ENCODE data around the gene ERI3. TPM values are rescaled to one million over a fixed set of nuclear protein-coding genes. Genes with fewer than 3 reads are reported as not detected.
A peak's percentile ranks its signal among the peaks of the same experiment; 100 is the strongest.

The ERI3 gene
- total and polyA plus RNA-seq, 2 of the 13 experiments (the other 11 are each of a cell fraction or from before 2014, with no cell fraction given): 35.6 to 35.9 TPM

DNA sequence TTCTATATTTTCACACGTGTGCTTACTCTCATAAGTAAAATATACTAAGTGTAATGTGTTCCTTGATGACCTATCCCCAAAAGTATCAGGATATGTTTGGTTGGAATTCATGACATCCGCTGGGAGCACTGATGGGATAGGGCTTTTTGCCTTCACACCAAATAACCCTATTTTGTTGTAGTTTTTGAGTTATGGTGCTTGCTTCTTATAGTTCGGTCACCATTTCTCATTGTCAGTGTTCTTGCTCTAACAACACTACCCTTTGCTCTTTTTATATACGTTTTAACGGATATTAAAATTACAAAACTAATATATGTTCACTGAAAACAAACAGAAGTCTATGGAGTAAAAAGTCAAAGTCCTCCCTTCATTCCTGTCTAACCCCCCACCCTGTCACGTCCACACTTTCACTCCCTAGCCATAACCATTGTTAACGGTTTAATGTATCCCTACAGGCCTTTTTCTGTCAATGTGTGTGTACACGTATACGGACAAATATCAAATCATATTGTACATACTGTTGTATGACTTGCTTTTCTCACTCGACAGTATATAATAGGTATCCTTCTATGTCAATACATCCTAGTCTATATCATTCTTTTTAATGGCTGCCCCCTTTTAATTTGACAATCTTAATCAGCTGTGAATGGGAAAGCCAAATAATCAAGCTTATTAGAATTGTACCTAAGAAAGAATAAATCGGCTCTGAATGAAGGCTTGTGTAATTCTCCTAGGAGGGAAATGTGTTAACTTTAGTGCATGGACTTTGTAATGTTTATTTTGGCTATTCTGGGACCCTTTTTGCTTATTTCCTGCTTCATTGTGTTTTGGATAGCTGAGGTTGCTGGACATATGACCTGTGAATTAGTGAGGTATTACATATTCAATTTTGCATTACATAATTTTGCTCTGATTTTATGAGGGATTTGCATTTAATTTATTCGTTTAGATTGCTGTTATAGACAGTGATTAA lies 46.5 kb upstream of the ERI3 start (continued):
- TF ChIP-seq, protein P1, sequence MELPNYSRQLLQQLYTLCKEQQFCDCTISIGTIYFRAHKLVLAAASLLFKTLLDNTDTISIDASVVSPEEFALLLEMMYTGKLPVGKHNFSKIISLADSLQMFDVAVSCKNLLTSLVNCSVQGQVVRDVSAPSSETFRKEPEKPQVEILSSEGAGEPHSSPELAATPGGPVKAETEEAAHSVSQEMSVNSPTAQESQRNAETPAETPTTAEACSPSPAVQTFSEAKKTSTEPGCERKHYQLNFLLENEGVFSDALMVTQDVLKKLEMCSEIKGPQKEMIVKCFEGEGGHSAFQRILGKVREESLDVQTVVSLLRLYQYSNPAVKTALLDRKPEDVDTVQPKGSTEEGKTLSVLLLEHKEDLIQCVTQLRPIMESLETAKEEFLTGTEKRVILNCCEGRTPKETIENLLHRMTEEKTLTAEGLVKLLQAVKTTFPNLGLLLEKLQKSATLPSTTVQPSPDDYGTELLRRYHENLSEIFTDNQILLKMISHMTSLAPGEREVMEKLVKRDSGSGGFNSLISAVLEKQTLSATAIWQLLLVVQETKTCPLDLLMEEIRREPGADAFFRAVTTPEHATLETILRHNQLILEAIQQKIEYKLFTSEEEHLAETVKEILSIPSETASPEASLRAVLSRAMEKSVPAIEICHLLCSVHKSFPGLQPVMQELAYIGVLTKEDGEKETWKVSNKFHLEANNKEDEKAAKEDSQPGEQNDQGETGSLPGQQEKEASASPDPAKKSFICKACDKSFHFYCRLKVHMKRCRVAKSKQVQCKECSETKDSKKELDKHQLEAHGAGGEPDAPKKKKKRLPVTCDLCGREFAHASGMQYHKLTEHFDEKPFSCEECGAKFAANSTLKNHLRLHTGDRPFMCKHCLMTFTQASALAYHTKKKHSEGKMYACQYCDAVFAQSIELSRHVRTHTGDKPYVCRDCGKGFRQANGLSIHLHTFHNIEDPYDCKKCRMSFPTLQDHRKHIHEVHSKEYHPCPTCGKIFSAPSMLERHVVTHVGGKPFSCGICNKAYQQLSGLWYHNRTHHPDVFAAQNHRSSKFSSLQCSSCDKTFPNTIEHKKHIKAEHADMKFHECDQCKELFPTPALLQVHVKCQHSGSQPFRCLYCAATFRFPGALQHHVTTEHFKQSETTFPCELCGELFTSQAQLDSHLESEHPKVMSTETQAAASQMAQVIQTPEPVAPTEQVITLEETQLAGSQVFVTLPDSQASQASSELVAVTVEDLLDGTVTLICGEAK (IDR thresholded peaks at IDR 0.05): no peak
- TF ChIP-seq, protein P1 (CRISPR knock-in tag; IDR thresholded peaks at IDR 0.05): no peak
- TF ChIP-seq ZKSCAN1 (IDR thresholded peaks at IDR 0.05; ENCODE audit: low read length) (no peak), SIX1 (CRISPR knock-in tag; IDR thresholded peaks at IDR 0.05; ENCODE audit: borderline replicate concordance) (peak; percentile 83), NAIF1 (CRISPR knock-in tag; IDR thresholded peaks at IDR 0.05; ENCODE audit: borderline replicate concordance) (no peak)
- TF ChIP-seq, protein P2, sequence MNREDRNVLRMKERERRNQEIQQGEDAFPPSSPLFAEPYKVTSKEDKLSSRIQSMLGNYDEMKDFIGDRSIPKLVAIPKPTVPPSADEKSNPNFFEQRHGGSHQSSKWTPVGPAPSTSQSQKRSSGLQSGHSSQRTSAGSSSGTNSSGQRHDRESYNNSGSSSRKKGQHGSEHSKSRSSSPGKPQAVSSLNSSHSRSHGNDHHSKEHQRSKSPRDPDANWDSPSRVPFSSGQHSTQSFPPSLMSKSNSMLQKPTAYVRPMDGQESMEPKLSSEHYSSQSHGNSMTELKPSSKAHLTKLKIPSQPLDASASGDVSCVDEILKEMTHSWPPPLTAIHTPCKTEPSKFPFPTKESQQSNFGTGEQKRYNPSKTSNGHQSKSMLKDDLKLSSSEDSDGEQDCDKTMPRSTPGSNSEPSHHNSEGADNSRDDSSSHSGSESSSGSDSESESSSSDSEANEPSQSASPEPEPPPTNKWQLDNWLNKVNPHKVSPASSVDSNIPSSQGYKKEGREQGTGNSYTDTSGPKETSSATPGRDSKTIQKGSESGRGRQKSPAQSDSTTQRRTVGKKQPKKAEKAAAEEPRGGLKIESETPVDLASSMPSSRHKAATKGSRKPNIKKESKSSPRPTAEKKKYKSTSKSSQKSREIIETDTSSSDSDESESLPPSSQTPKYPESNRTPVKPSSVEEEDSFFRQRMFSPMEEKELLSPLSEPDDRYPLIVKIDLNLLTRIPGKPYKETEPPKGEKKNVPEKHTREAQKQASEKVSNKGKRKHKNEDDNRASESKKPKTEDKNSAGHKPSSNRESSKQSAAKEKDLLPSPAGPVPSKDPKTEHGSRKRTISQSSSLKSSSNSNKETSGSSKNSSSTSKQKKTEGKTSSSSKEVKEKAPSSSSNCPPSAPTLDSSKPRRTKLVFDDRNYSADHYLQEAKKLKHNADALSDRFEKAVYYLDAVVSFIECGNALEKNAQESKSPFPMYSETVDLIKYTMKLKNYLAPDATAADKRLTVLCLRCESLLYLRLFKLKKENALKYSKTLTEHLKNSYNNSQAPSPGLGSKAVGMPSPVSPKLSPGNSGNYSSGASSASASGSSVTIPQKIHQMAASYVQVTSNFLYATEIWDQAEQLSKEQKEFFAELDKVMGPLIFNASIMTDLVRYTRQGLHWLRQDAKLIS (CRISPR knock-in tag; IDR thresholded peaks at IDR 0.05): no peak
- TF ChIP-seq, protein P3, sequence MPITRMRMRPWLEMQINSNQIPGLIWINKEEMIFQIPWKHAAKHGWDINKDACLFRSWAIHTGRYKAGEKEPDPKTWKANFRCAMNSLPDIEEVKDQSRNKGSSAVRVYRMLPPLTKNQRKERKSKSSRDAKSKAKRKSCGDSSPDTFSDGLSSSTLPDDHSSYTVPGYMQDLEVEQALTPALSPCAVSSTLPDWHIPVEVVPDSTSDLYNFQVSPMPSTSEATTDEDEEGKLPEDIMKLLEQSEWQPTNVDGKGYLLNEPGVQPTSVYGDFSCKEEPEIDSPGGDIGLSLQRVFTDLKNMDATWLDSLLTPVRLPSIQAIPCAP (CRISPR knock-in tag; IDR thresholded peaks at IDR 0.05; ENCODE audit: low read depth): no peak
- TF ChIP-seq, protein P4, sequence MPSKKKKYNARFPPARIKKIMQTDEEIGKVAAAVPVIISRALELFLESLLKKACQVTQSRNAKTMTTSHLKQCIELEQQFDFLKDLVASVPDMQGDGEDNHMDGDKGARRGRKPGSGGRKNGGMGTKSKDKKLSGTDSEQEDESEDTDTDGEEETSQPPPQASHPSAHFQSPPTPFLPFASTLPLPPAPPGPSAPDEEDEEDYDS (CRISPR knock-in tag; IDR thresholded peaks at IDR 0.05): peak; percentile 48; the same call in 1 of the 2 replicates
- TF ChIP-seq, protein P5, sequence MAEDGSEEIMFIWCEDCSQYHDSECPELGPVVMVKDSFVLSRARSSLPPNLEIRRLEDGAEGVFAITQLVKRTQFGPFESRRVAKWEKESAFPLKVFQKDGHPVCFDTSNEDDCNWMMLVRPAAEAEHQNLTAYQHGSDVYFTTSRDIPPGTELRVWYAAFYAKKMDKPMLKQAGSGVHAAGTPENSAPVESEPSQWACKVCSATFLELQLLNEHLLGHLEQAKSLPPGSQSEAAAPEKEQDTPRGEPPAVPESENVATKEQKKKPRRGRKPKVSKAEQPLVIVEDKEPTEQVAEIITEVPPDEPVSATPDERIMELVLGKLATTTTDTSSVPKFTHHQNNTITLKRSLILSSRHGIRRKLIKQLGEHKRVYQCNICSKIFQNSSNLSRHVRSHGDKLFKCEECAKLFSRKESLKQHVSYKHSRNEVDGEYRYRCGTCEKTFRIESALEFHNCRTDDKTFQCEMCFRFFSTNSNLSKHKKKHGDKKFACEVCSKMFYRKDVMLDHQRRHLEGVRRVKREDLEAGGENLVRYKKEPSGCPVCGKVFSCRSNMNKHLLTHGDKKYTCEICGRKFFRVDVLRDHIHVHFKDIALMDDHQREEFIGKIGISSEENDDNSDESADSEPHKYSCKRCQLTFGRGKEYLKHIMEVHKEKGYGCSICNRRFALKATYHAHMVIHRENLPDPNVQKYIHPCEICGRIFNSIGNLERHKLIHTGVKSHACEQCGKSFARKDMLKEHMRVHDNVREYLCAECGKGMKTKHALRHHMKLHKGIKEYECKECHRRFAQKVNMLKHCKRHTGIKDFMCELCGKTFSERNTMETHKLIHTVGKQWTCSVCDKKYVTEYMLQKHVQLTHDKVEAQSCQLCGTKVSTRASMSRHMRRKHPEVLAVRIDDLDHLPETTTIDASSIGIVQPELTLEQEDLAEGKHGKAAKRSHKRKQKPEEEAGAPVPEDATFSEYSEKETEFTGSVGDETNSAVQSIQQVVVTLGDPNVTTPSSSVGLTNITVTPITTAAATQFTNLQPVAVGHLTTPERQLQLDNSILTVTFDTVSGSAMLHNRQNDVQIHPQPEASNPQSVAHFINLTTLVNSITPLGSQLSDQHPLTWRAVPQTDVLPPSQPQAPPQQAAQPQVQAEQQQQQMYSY (CRISPR knock-in tag; IDR thresholded peaks at IDR 0.05): no peak
